ENCODE measurements around the gene TASOR2. TPM values are rescaled to one million over a fixed set of nuclear protein-coding genes. Genes with fewer than 3 reads are reported as not detected.
A peak's percentile ranks its signal among the peaks of the same experiment; 100 is the strongest.

TASOR2 gene
- total RNA-seq, 1 donor: 97.4 TPM

DNA sequence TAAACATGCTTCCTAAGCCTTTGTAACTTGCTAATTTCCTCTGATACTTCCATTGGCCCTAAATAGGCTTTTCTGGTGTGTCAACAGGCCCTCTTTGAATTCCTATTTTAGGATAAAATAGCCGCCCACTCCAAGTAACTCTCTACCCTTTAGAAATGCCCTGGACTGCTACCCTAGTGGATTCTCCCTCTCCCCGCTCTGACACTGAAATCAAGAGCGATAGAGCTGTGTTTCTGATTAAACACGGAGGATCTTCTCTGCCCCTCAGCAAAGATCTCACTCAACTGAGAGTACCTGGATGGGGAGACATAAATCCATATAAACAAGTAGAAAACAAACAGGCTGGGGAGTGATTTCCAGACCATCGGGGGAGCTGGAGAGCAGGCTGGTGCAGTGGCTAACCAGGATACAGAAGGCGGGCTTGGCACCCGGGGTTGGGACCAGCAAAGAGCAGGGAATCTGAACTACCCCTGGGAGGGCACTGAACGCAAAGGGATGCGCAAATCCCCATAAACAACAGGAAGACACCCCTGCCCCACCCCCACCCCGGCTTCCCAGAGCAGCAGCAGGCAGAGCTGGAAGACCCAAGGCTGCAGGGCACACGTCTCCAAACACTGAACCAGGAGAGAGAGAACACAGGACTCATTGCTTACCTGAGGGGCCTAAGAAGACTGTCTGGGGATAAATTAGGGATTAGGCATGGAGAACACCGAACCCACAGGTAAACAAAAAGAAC is 20.8 kb upstream of the TASOR2 start:
- peaks cover 13% of the 10 kb centered on the region for H3K4me1 ChIP-seq (ENCODE audit: insufficient read depth, low read length)
- H3K79me2 ChIP-seq (ENCODE audit: insufficient read depth, low read length): peaks cover 23% of the 10 kb centered on the region
- no peak overlapping the region for H3K4me2 ChIP-seq (ENCODE audit: insufficient read depth, low read length)
- H3K27ac ChIP-seq (ENCODE audit: low read depth, low read length): no peak overlapping the region
- TF ChIP-seq, protein P1, sequence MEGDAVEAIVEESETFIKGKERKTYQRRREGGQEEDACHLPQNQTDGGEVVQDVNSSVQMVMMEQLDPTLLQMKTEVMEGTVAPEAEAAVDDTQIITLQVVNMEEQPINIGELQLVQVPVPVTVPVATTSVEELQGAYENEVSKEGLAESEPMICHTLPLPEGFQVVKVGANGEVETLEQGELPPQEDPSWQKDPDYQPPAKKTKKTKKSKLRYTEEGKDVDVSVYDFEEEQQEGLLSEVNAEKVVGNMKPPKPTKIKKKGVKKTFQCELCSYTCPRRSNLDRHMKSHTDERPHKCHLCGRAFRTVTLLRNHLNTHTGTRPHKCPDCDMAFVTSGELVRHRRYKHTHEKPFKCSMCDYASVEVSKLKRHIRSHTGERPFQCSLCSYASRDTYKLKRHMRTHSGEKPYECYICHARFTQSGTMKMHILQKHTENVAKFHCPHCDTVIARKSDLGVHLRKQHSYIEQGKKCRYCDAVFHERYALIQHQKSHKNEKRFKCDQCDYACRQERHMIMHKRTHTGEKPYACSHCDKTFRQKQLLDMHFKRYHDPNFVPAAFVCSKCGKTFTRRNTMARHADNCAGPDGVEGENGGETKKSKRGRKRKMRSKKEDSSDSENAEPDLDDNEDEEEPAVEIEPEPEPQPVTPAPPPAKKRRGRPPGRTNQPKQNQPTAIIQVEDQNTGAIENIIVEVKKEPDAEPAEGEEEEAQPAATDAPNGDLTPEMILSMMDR (IDR thresholded peaks at IDR 0.05; ENCODE audit: extremely low read depth, low read depth, low read length): no peak
- peak overlapping the region; percentile 35 for H2AFZ ChIP-seq (ENCODE audit: low read length)
- H3K9me3 ChIP-seq (ENCODE audit: low read depth, low read length): no peaks in the 10 kb centered on the region
- no peak for DNase-seq (ENCODE audit: insufficient read length, low spot score, missing footprints)
- no peaks in the 10 kb centered on the region for H3K36me3 ChIP-seq (ENCODE audit: insufficient read depth, low read length)
- H4K20me1 ChIP-seq (ENCODE audit: insufficient read depth, low read length): no peaks in the 10 kb centered on the region
- no peak overlapping the region for H3K4me3 ChIP-seq (ENCODE audit: insufficient read depth, low read length)
- H3K27me3 ChIP-seq (ENCODE audit: insufficient read depth, low read length): peaks cover 10% of the 10 kb centered on the region

DNA sequence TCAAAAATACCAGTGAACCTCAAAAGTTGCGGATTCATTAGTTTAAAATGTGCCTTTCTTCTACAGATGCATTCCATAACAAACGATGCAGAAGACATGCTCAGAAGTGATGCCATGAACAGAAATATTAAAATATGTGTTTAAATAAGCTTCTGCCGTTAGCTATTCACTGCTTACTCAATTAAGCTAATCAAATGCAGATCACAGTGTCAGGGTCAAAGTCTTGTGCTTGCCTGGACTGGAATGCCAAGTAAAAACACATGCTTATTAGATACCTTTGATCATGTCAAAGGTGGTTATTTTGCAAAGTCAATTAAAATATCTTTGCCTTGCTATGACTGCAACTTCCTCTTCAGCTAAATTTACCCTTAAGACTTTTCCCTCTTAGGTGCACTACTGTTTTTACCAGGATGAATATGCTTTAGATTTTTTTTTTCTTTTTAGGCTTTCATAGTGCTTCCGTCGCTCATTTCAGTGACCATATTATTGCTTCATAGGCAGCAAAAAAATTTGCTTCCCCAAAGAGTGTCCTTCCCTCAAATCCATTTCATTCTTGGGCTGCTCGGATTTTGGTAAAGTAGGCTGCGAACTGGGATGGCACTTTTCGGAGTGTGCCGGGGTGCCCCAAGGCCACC is 19.1 kb upstream of the TASOR2 start:
- Histone ChIP-seq H2AFZ (ENCODE audit: low read length) (peak overlapping the region; percentile 90), H3K27me3 (ENCODE audit: insufficient read depth, low read length) (peaks cover 10% of the 10 kb centered on the region), H3K36me3 (ENCODE audit: insufficient read depth, low read length) (no peaks in the 10 kb centered on the region), H3K4me3 (ENCODE audit: insufficient read depth, low read length) (peak overlapping the region; percentile 87), H3K4me2 (ENCODE audit: insufficient read depth, low read length) (peak overlapping the region; percentile 98), H4K20me1 (ENCODE audit: insufficient read depth, low read length) (no peaks in the 10 kb centered on the region), H3K79me2 (ENCODE audit: insufficient read depth, low read length) (peaks cover 10% of the 10 kb centered on the region), H3K4me1 (ENCODE audit: insufficient read depth, low read length) (peaks cover 9% of the 10 kb centered on the region), H3K9me3 (ENCODE audit: low read depth, low read length) (no peaks in the 10 kb centered on the region), H3K27ac (ENCODE audit: low read depth, low read length) (no peak overlapping the region)
- DNase-seq (ENCODE audit: insufficient read length, low spot score, missing footprints): no peak
- TF ChIP-seq, protein P1 (IDR thresholded peaks at IDR 0.05; ENCODE audit: extremely low read depth, low read depth, low read length): no peak

DNA sequence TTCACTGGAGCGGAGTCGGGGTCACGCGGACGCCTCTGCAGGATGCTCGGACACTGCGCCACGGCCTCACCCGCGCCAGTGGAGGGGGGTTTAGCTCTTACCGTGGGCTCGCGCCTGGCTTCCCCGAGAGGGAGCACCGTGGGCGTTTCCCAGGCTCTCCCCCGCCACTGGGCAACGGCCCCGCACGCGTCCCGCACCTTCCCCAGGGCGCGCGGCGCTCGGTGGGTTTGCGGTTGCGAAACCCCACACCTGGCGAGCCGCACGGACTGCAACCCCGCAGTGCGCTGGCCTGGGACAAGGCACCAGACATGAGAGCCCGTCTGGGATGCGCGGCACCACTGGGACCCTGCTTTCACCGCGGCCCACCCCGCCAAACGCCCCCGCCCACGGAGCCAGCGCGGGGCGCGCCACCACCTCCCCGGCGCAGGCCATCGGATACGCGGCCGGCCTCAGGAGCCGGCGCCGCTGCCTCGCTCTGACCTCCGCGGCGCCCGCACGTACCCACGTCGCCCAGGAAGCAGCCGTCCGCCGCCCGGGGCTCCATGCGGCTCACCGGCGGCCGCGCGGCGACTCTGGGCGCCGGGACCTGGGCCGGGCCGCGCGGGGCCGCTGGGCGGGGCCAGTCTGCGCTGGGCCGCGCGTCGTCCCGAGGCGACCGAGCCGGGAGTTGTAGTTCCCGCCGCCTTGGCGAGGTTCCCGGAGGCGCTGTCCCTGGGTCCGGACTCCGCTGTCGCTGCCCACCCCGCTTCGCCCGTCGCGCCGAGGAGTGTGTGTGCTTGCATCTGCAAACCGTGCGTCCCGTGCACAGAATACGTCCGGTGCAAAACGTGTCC is 18.4 kb upstream of the TASOR2 start, which contains the start of gene ASB13:
TSS of gene ASB13 (minus strand) at position 588 of the 833 bp plus-strand sequence. CDS start at position 544, 44 bp downstream.
- H3K27ac ChIP-seq (ENCODE audit: low read depth, low read length): no peak within 1 kb of the TSS
- no peaks in the 10 kb centered on the region for H3K36me3 ChIP-seq (ENCODE audit: insufficient read depth, low read length)
- TF ChIP-seq, protein P1 (IDR thresholded peaks at IDR 0.05; ENCODE audit: extremely low read depth, low read depth, low read length): no peak
- peak within 1 kb of the TSS; percentile 98 for H3K4me2 ChIP-seq (ENCODE audit: insufficient read depth, low read length)
- no peaks in the 10 kb centered on the region for H3K9me3 ChIP-seq (ENCODE audit: low read depth, low read length)
- H4K20me1 ChIP-seq (ENCODE audit: insufficient read depth, low read length): no peaks in the 10 kb centered on the region
- peak within 1 kb of the TSS; percentile 95 for H2AFZ ChIP-seq (ENCODE audit: low read length)
- peak within 1 kb of the TSS; percentile 87 for H3K4me3 ChIP-seq (ENCODE audit: insufficient read depth, low read length)
- peaks cover 8% of the 10 kb centered on the region for H3K79me2 ChIP-seq (ENCODE audit: insufficient read depth, low read length)
- peak; percentile 94 for DNase-seq (ENCODE audit: insufficient read length, low spot score, missing footprints)
- peaks cover 9% of the 10 kb centered on the region for H3K4me1 ChIP-seq (ENCODE audit: insufficient read depth, low read length)
- H3K27me3 ChIP-seq (ENCODE audit: insufficient read depth, low read length): peaks cover 10% of the 10 kb centered on the region
